Lung (tissue), 12 donors: ENCODE measurements around the gene BCAP29. TPM values are rescaled to one million over a fixed set of nuclear protein-coding genes. Genes with fewer than 3 reads are reported as not detected.
A peak's percentile ranks its signal among the peaks of the same experiment; 100 is the strongest.

Experiments
- ATAC-seq: fragments of 200-7000 bp; cut with Tn5 transposase; one replicate; pipeline ENCODE4 v1.9.1; 2020; ENCODE audit warnings: moderate number of reproducible peaks; ENCODE audit not compliant: insufficient read depth, low FRiP score
- DNase-seq, 3 donors: peaks; one replicate each; pipeline ENCODE4 v3.0.0-alpha.2; 2013 to 2017
- H3K27ac ChIP-seq, 2 donors: one replicate each; pipeline ENCODE4 v1.5.1; 2013; ENCODE audit warnings: mild to moderate bottlenecking in 2 of 2, moderate library complexity in 2 of 2, control low read depth in 1 of 2, inconsistent platforms in 1 of 2, low read depth in 1 of 2, low read length in 1 of 2
- H3K27me3 ChIP-seq, 3 donors: one replicate each; pipeline ENCODE4 v1.5.1; 2013; ENCODE audit warnings: low read length in 2 of 3; ENCODE audit not compliant: control insufficient read depth in 3 of 3, insufficient read depth in 3 of 3
- H3K36me3 ChIP-seq, 4 donors: one replicate each; pipeline ENCODE4 v1.5.1; 2013; ENCODE audit warnings: low read length in 4 of 4, mild to moderate bottlenecking in 1 of 4, moderate library complexity in 1 of 4; ENCODE audit not compliant: control insufficient read depth in 4 of 4, insufficient read depth in 4 of 4
- H3K4me1 ChIP-seq, 5 donors: one replicate each; pipeline ENCODE4 v1.5.1; 2013; ENCODE audit warnings: low read length in 5 of 5, mild to moderate bottlenecking in 2 of 5, moderate library complexity in 1 of 5; ENCODE audit not compliant: control insufficient read depth in 5 of 5, insufficient read depth in 5 of 5
- H3K4me3 ChIP-seq: one replicate; pipeline ENCODE4 v1.5.1; 2013; ENCODE audit warnings: mild to moderate bottlenecking, control low read depth, moderate library complexity
- H3K9ac ChIP-seq, 2 donors: one replicate each; pipeline ENCODE4 v1.5.1; 2013; ENCODE audit warnings: low read length in 2 of 2, control low read depth in 1 of 2; ENCODE audit not compliant: insufficient read depth in 1 of 2
- H3K9me3 ChIP-seq, 4 donors: one replicate each; pipeline ENCODE4 v1.5.1; 2013; ENCODE audit warnings: low read length in 3 of 4, mild to moderate bottlenecking in 1 of 4, moderate library complexity in 1 of 4; ENCODE audit not compliant: control insufficient read depth in 4 of 4, insufficient read depth in 3 of 4
- CTCF ChIP-seq: IDR thresholded peaks from 2 replicates; pipeline ENCODE4 v1.5.1; 2012; ENCODE audit warnings: mild to moderate bottlenecking; ENCODE audit errors: control extremely low read depth, extremely low read depth
- WGBS, 2 donors: extraction: QIAGEN DNeasy Blood & Tissue Kit; methylation state at CpG; one replicate each; pipeline ENCODE4 v1.1.7; 2013; 5-methylcytosine and 5-hydroxymethylcytosine counted together
- polyA plus RNA-seq, 2 donors: library from polyadenylated mRNA; stranded (reverse); fragments of 200-250 nt; gene quantifications; one replicate each; pipeline ENCODE4 v1.2.1, GENCODE V29; 2013
- total RNA-seq, 2 donors: library from RNA; depleted of rRNA in 1 of 2; stranded (reverse); fragments of >200 nt in 1 of 2; gene quantifications; one replicate each; pipeline ENCODE4 v1.2.1, GENCODE V29; 2014 to 2021
- donor health status: control.
- donor health status: control.
- donor health status: Bipolar disorder and iron deficiency.
- donor health status: healthy.
- donor health status: DM: yes; HTN: yes; CAD: no.

The BCAP29 gene
- total and polyA plus RNA-seq, 4 donors, result 49.0 to 109 (median 50.4) TPM

GRCh38 chr7:107622429-107622828, 42.4 kb downstream of the BCAP29 start:
- Histone ChIP-seq H3K36me3 (peaks cover 0 to 13% (median 4%) of the 10 kb centered on the region in 4 donors), H3K9me3 (no peaks in the 10 kb centered on the region), H3K4me3 (no peak overlapping the region), H3K9ac (no peak overlapping the region), H3K27ac (peak overlapping the region in 1 of 2 donors; percentile 17), H3K4me1 (peaks cover 0 to 6% (median 0%) of the 10 kb centered on the region in 5 donors), H3K27me3 (no peaks in the 10 kb centered on the region)
- no peak for TF ChIP-seq CTCF
- peak; percentile 75 for ATAC-seq
- no peak for DNase-seq
- WGBS, 2 donors, result 67 to 73% methylated on average over 1 of the region's 1 CpG

- ATAC-seq (no peak), DNase-seq (no peak)
- no peaks in the 10 kb centered on the region for H3K9me3 ChIP-seq
- H3K4me3 ChIP-seq, result no peak overlapping the region
- TF ChIP-seq CTCF, result no peak
- H3K27ac ChIP-seq, result peak overlapping the region in 1 of 2 donors; percentile 17
- 79 to 91% methylated on average over 2 of the region's 2 CpGs for WGBS, 2 donors
- H3K4me1 ChIP-seq, result peaks cover 0 to 6% (median 0%) of the 10 kb centered on the region in 5 donors
- H3K36me3 ChIP-seq, result peaks cover 0 to 13% (median 4%) of the 10 kb centered on the region in 4 donors
- H3K9ac ChIP-seq, result no peak overlapping the region
- H3K27me3 ChIP-seq, result no peaks in the 10 kb centered on the region
Observed at GRCh38 chr7:107622894-107623293, 42.8 kb downstream of the BCAP29 start.

GRCh38 chr7:107627002-107627401, 47.0 kb downstream of the BCAP29 start:
- DNase-seq (no peak), ATAC-seq (no peak)
- no peak for TF ChIP-seq CTCF
- Histone ChIP-seq H3K9ac (no peak overlapping the region), H3K27ac (no peak overlapping the region), H3K4me1 (peaks cover 0 to 4% (median 0%) of the 10 kb centered on the region in 5 donors), H3K36me3 (peaks cover 0 to 10% (median 3%) of the 10 kb centered on the region in 4 donors), H3K27me3 (no peaks in the 10 kb centered on the region), H3K4me3 (no peak overlapping the region), H3K9me3 (no peaks in the 10 kb centered on the region)
- 98% methylated on average over 4 of the region's 4 CpGs for WGBS, 2 donors

GRCh38 chr7:107628461-107629064, 48.5 kb downstream of the BCAP29 start:
- H3K36me3 ChIP-seq, result peaks cover 0 to 9% (median 0%) of the 10 kb centered on the region in 4 donors
- H3K9ac ChIP-seq, result no peak overlapping the region
- no peaks in the 10 kb centered on the region for H3K27me3 ChIP-seq
- no peak for ATAC-seq
- H3K4me3 ChIP-seq, result no peak overlapping the region
- WGBS, 2 donors, result 63 to 82% methylated on average over 8 of the region's 8 CpGs
- TF ChIP-seq CTCF, result no peak
- no peaks in the 10 kb centered on the region for H3K9me3 ChIP-seq
- no peak for DNase-seq
- no peaks in the 10 kb centered on the region for H3K4me1 ChIP-seq
- no peak overlapping the region for H3K27ac ChIP-seq
